K562 (cell line): ENCODE measurements around the gene FAM171A2. TPM values are rescaled to one million over a fixed set of nuclear protein-coding genes. Genes with fewer than 3 reads are reported as not detected.
A peak's percentile ranks its signal among the peaks of the same experiment; 100 is the strongest.

ENCODE experiments used
- ATAC-seq: fragments of 200-7000 bp; cut with Tn5 transposase; 3 replicates; pipeline ENCODE4 v1.9.1; 2020; ENCODE audit warnings: moderate library complexity
- Bru-seq: library from RNA; stranded (reverse); fragments of 400-500 nt; gene quantifications from one replicate; lab custom pipeline; 2021; lab: Mats Ljungman, UMichigan
- BruChase-seq, 2 experiments: library from RNA; stranded (reverse); fragments of 400-500 nt; gene quantifications; one replicate each; lab custom pipeline; 2021; lab: Mats Ljungman, UMichigan
- BruUV-seq: library from RNA; stranded (reverse); fragments of 400-500 nt; replicated peaks from 2 replicates; lab custom pipeline; 2021; lab: Mats Ljungman, UMichigan
- CTCF ChIA-PET: fragments of 300-600 bp; formaldehyde crosslinking; extraction: SDS; loops from one replicate; lab custom pipeline; 2021; ENCODE audit warnings: low intra/inter-chr PET ratio; lab: Yijun Ruan, JAX
- POLR2A ChIA-PET: fragments of 300-600, 350-650 bp; sonication (Branson Sonifier 250); formaldehyde crosslinking; extraction: SDS; loops from one replicate; lab custom pipeline; 2021; ENCODE audit warnings: antibody characterized with exemption, inconsistent platforms; lab: Yijun Ruan, JAX
- DNase-seq, 4 experiments: peaks; one replicate each; pipeline versions ENCODE4 v3.0.0 to v3.0.0-alpha.2; 2011 to 2018; ENCODE audit warnings: low spot score in 3 of 4, mixed read lengths in 3 of 4; ENCODE audit errors: extremely low read depth in 1 of 4
- FAIRE-seq: peaks from 2 replicates; lab custom pipeline; 2011; peaks lifted over from hg19 to GRCh38; lab: Jason Lieb, UNC
- H2AFZ ChIP-seq: 2 replicates; pipeline ENCODE4 v1.6.0; 2011; ENCODE audit warnings: low read depth, low read length, control low read depth, inconsistent platforms
- H3K27ac ChIP-seq: fragments of 200-600 bp; 3 replicates; pipeline ENCODE4 v1.8.0; 2011; ENCODE audit warnings: low read depth, mild to moderate bottlenecking, control low read depth, inconsistent platforms, low read length, moderate library complexity, mixed read lengths; ENCODE audit errors: extremely low read depth
- H3K27me3 ChIP-seq, 2 experiments: fragments of 300-600 bp in 1 of 2; 2 replicates in 1 of 2; 3 replicates in 1 of 2; pipeline versions ENCODE4 v1.6.0 to v1.8.0; 2011; ENCODE audit warnings: inconsistent platforms in 2 of 2, low read length in 2 of 2, mild to moderate bottlenecking in 1 of 2, mixed read lengths in 1 of 2, moderate library complexity in 1 of 2; ENCODE audit not compliant: control insufficient read depth in 2 of 2, insufficient read depth in 2 of 2
- H3K36me3 ChIP-seq: fragments of 300-600 bp; 3 replicates; pipeline ENCODE4 v1.8.0; 2011; ENCODE audit warnings: mild to moderate bottlenecking, low read length, inconsistent platforms; ENCODE audit not compliant: control insufficient read depth, insufficient read depth
- H3K4me1 ChIP-seq, 2 experiments: fragments of 200-600 bp in 1 of 2; replicated peaks in 1 of 2; 2 replicates in 1 of 2; 3 replicates in 1 of 2; pipeline versions ENCODE4 v1.5.1 to v1.8.0; 2011; ENCODE audit warnings: inconsistent platforms in 2 of 2, low read length in 2 of 2, mild to moderate bottlenecking in 1 of 2, mixed read lengths in 1 of 2, moderate library complexity in 1 of 2; ENCODE audit not compliant: control insufficient read depth in 2 of 2, insufficient read depth in 2 of 2
- H3K4me2 ChIP-seq: 2 replicates; pipeline ENCODE4 v1.6.1; 2011; ENCODE audit warnings: low read length, control low read depth, inconsistent platforms, mixed read lengths; ENCODE audit not compliant: insufficient read depth
- H3K4me3 ChIP-seq: fragments of 200-600 bp; sonication (generic), shearing (Covaris generic); 2 replicates; pipeline ENCODE4 v1.5.1; 2016; ENCODE audit warnings: control low read depth, inconsistent platforms
- H3K79me2 ChIP-seq: fragments of 200-600 bp; 3 replicates; pipeline ENCODE4 v1.8.0; 2011; ENCODE audit warnings: low read length, inconsistent platforms; ENCODE audit not compliant: control insufficient read depth, insufficient read depth
- H3K9ac ChIP-seq, 2 experiments: 2 replicates each; pipeline versions ENCODE4 v1.6.0 to v1.6.1; 2011; ENCODE audit warnings: low read depth in 2 of 2, low read length in 2 of 2, control low read depth in 1 of 2, inconsistent platforms in 1 of 2, mild to moderate bottlenecking in 1 of 2, mixed read lengths in 1 of 2; ENCODE audit not compliant: insufficient read depth in 1 of 2
- H3K9me1 ChIP-seq: one replicate; pipeline ENCODE4 v1.6.0; 2011; ENCODE audit warnings: inconsistent platforms, mild to moderate bottlenecking, low read length, moderate library complexity; ENCODE audit not compliant: control insufficient read depth, insufficient read depth
- H3K9me3 ChIP-seq: replicated peaks from 2 replicates; pipeline ENCODE4 v1.5.1; 2011; ENCODE audit warnings: low read depth, low read length, inconsistent platforms; ENCODE audit not compliant: control insufficient read depth, insufficient read depth
- H4K20me1 ChIP-seq: replicated peaks from 2 replicates; pipeline ENCODE4 v1.6.1; 2011; ENCODE audit warnings: low read length, inconsistent platforms, mixed read lengths; ENCODE audit not compliant: control insufficient read depth, insufficient read depth
- COPS2 ChIP-seq: fragments of 450-650 bp; conservative IDR thresholded peaks from 2 replicates; pipeline ENCODE4 v1.6.1; 2016; ENCODE audit warnings: mild to moderate bottlenecking, moderate library complexity
- EGR1 ChIP-seq: fragments of 450-650 bp; conservative IDR thresholded peaks from 2 replicates; pipeline ENCODE4 v1.6.1; 2017; ENCODE audit warnings: mild to moderate bottlenecking
- POLR2AphosphoS5 ChIP-seq: IDR thresholded peaks from 2 replicates; pipeline ENCODE4 v1.6.1; 2011; ENCODE audit warnings: mild to moderate bottlenecking, low read depth, low read length, moderate library complexity; ENCODE audit not compliant: control insufficient read depth, insufficient read depth
- SMC3 ChIP-seq: conservative IDR thresholded peaks from 2 replicates; pipeline ENCODE4 v1.6.1; 2011; ENCODE audit warnings: low read depth, low read length, improper control_type of control experiment; ENCODE audit not compliant: insufficient read depth
- YBX1 ChIP-seq: fragments of 450-650 bp; IDR thresholded peaks from 2 replicates; pipeline ENCODE4 v1.7.1; 2016; ENCODE audit warnings: mild to moderate bottlenecking
- ZNF23 ChIP-seq: fragments of 250-450 bp; sonication (Bioruptor Pico); IDR thresholded peaks from 2 replicates; pipeline ENCODE4 v1.4.0; 2020; ENCODE audit warnings: mild to moderate bottlenecking
- ZNF586 ChIP-seq: fragments of 450-650 bp; formaldehyde crosslinking; conservative IDR thresholded peaks from 2 replicates; pipeline ENCODE4 v1.4.0; 2020; ENCODE audit warnings: mild to moderate bottlenecking, moderate library complexity
- WGBS: fragments of 100-300 bp; shearing (Covaris generic); methylation state at CpG from one replicate; pipeline ENCODE4 v1.1.6; 2016; ENCODE audit warnings: low coverage, mixed read lengths; ENCODE audit not compliant: insufficient coverage; ENCODE audit errors: missing lambda C conversion rate; 5-methylcytosine and 5-hydroxymethylcytosine counted together
- in situ Hi-C: fragments of 300-500 bp; cut with MboI; formaldehyde crosslinking; loops from 4 replicates; pipeline ENCODE4 v1.15.0; 2018; ENCODE audit warnings: inconsistent platforms, mixed read lengths
- intact Hi-C: fragments of 100-400 bp; cut with micrococcal nuclease; formaldehyde crosslinking; loops from 2 replicates; pipeline ENCODE4 v1.14.2; 2022
- long read RNA-seq, 3 experiments: library from polyadenylated mRNA in 2 of 3; library from RNA in 1 of 3; unstranded in 2 of 3; stranded (forward) in 1 of 3; transcript quantifications; one replicate each; pipeline ENCODE4 v2.0.0, GENCODE V29; 2019 to 2022
- polyA minus RNA-seq, 3 experiments: library from RNA; depleted of rRNA, polyadenylated mRNA; stranded (reverse); fragments of >200 nt; gene quantifications; 2 replicates each; pipeline ENCODE4 v1.2.3, GENCODE V29; 2011
- polyA plus RNA-seq, 8 experiments: library from polyadenylated mRNA; depleted of rRNA in 4 of 8; stranded (reverse) in 5 of 8; unstranded in 3 of 8; fragments of >200 nt; fragmentation: Nextera tagmentation in 2 of 8; fragmentation: Illumina TruSeq in 1 of 8; extraction: Ambion mirVana in 2 of 8; extraction: Trizol in 1 of 8; gene quantifications; 2 replicates each; pipeline versions ENCODE4 v1.2.1 to v1.2.3, GENCODE V29; 2011 to 2014; ENCODE audit warnings: inconsistent platforms in 1 of 8, missing spikeins in 1 of 8
- total RNA-seq, 7 experiments: library from RNA; depleted of rRNA in 6 of 7; stranded (reverse); fragments of >200 nt in 6 of 7; fragmentation: Illumina TruSeq in 2 of 7; extraction: Trizol in 2 of 7; gene quantifications; 2 replicates each; pipeline versions ENCODE4 v1.2.1 to v1.2.3, GENCODE V29; 2011 to 2021; ENCODE audit warnings: low replicate concordance in 1 of 7
- TF ChIP-seq, protein P1 (sequence below), 2 experiments: fragments of 450-650 bp; IDR thresholded peaks; 2 replicates each; pipeline ENCODE4 v1.6.1; 2016; ENCODE audit warnings: mild to moderate bottlenecking in 2 of 2, borderline replicate concordance in 1 of 2, low read depth in 1 of 2, moderate library complexity in 1 of 2

FAM171A2 gene
- 2.2 and 9.3 TPM in 2 replicates for total RNA-seq (2011; cell fraction: chromatin; rRNA removed; ENCODE audit: low replicate concordance)
- total RNA-seq (2011; cell fraction: nucleolus; rRNA removed) = 10.4 and 11.3 TPM in 2 replicates
- 6.5 and 7.2 TPM in 2 replicates for total RNA-seq (2011; cell fraction: nucleoplasm; rRNA removed)
- total RNA-seq (2014; rRNA removed) (7.3 and 10.2 TPM in 2 replicates), total RNA-seq (2014; rRNA removed; fragmentation: Illumina TruSeq; extraction: Trizol) (0.44 and 0.54 TPM in 2 replicates), total RNA-seq (2015; rRNA removed; fragmentation: Illumina TruSeq; extraction: Trizol) (1.2 and 1.4 TPM in 2 replicates), total RNA-seq (2021) (7.0 and 8.6 TPM in 2 replicates), polyA plus RNA-seq (2011; rRNA removed) (2.5 and 5.2 TPM in 2 replicates), polyA plus RNA-seq (2014; fragmentation: Illumina TruSeq; extraction: Trizol) (1.2 and 2.4 TPM in 2 replicates), polyA plus RNA-seq (2014; fragmentation: Nextera tagmentation; extraction: Ambion mirVana) (under 1 TPM in 1 of 2 experiments, not detected in 1; 0.10 TPM), polyA plus RNA-seq (2014; rRNA removed) (4.5 and 5.7 TPM in 2 replicates), polyA minus RNA-seq (2011; rRNA and poly(A)+ RNA removed) (1.6 and 2.1 TPM in 2 replicates), Bru-seq, nascent RNA (percentile 54 among the genes with signal in this experiment), BruChase-seq, experiment 1, labeled RNA remaining after a 2-hour chase (percentile 49 among the genes with signal in this experiment), BruChase-seq, experiment 2, labeled RNA remaining after a 6-hour chase (percentile 47 among the genes with signal in this experiment)
- polyA plus RNA-seq (2011; cell fraction: cytosol; rRNA removed) = 5.0 and 11.3 TPM in 2 replicates
- polyA plus RNA-seq (2011; cell fraction: nucleus; rRNA removed) = 7.6 and 9.3 TPM in 2 replicates
- polyA plus RNA-seq (2012) = 3.1 and 8.9 TPM in 2 replicates
- 2.9 and 4.5 TPM in 2 replicates for polyA minus RNA-seq (2011; cell fraction: cytosol; rRNA and poly(A)+ RNA removed)
- 1.6 and 3.9 TPM in 2 replicates for polyA minus RNA-seq (2011; cell fraction: nucleus; rRNA and poly(A)+ RNA removed)
- long read RNA-seq, experiment 1, partial matches to known transcripts = 27 of 27 reads
- long read RNA-seq, experiment 1, other reads (novel, unspliced or antisense) = 0 of 27 reads
- long read RNA-seq, experiment 2, transcript FAM171A2-201 (8 exons, 3,160 nt) = major isoform, 6 of 20 reads
- long read RNA-seq, experiment 2, partial matches to known transcripts = 4 of 20 reads
- long read RNA-seq, experiment 2, other reads (novel, unspliced or antisense) = 10 of 20 reads
- long read RNA-seq, experiment 3 = 0 reads

DNA sequence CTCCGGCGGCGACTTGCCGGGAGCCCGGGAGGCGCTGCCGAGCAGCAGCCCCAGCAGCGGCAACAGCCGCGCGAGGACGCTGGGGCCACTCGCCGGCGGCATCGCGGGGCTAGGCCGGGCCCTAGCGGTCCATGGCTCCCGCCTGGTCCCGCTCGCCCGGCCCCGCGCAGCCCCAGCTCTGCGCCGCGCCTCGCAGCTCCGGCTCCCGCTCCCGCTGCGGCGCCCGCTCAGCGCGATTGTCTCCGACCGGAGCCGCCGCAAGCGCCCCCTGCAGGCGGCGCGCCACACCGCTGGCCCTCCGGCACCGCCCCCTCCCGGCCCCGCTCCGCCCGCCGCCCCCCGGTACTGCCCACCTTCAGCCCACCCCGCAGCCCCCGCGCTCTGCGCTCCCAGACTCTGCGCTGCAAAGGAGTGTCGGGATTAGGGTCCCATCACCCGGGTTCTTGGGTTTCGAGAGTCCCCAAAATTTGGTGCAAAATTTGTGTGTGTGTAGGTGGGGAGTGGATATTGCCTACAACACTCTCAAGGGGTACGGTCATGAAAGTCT lies at the start of gene FAM171A2:
Gene FAM171A2 (minus strand): TSS at position 241 of the 547 bp plus-strand sequence. CDS start 139 bp downstream, at position 102.
- in situ Hi-C loops = no loop called here
- TF ChIP-seq ZNF586 (no peak), ZNF23 (CRISPR knock-in tag) (no peak), YBX1 (no peak), POLR2AphosphoS5 (peak; percentile 34; the same call in 1 of the 2 replicates), SMC3 (0 out of 2 replicates have a peak, but pooled peaks have one; percentile 13), COPS2 (no peak), EGR1 (peak; percentile 45)
- TF ChIP-seq, protein P1, sequence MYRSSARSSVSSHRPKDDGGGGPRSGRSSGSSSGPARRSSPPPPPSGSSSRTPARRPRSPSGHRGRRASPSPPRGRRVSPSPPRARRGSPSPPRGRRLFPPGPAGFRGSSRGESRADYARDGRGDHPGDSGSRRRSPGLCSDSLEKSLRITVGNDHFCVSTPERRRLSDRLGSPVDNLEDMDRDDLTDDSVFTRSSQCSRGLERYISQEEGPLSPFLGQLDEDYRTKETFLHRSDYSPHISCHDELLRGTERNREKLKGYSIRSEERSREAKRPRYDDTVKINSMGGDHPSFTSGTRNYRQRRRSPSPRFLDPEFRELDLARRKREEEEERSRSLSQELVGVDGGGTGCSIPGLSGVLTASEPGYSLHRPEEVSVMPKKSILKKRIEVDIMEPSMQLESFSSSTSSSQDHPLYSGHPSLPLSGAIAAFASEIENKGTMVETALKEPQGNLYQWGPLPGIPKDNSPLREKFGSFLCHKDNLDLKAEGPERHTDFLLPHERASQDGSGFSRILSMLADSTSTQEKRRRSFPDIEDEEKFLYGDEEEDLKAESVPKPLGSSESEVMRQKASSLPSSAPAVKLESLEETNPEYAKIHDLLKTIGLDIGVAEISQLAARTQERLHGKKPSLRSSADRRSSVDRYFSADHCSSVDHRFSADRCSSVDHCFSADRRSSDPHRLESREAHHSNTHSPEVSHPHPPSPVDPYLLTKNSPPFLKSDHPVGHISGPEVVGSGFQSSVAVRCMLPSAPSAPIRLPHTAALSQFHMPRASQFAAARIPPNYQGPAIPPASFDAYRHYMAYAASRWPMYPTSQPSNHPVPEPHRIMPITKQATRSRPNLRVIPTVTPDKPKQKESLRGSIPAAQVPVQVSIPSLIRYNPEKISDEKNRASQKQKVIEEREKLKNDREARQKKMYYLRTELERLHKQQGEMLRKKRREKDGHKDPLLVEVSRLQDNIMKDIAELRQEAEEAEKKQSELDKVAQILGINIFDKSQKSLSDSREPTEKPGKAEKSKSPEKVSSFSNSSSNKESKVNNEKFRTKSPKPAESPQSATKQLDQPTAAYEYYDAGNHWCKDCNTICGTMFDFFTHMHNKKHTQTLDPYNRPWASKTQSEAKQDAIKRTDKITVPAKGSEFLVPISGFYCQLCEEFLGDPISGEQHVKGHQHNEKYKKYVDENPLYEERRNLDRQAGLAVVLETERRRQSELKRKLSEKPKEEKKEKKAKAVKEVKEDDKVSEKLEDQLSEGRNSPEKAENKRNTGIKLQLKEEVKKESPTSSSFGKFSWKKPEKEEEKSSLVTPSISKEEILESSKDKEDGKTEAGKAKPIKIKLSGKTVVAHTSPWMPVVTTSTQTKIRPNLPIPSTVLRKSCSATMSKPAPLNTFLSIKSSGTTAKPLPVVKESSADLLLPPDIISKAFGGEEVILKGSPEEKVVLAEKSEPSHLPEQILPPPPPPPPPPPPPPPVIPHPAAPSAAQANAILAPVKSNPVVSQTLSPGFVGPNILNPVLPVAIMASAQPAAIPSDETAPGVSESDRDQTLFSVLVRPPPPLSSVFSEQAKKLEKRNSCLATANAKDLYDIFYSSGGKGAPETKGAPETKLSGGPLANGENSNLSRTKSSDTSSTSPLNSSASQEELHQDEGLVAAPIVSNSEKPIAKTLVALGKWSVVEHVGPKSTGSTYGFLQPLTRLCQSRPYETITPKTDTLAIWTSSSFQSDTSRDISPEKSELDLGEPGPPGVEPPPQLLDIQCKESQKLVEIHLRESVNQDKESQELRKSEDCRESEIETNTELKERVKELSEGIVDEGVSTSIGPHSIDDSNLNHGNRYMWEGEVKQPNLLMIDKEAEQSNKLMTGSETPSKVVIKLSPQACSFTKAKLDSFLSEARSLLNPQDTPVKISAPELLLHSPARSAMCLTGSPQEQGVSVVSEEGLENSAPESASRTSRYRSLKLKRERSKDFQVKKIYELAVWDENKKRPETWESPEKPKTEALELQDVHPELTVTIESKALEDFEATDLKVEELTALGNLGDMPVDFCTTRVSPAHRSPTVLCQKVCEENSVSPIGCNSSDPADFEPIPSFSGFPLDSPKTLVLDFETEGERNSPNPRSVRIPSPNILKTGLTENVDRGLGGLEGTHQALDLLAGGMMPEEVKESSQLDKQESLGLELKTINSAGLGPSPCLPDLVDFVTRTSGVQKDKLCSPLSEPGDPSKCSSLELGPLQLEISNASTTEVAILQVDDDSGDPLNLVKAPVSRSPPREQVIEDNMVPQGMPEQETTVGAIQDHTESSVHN (IDR thresholded peaks at IDR 0.05; ENCODE audit: borderline replicate concordance in 1 of 2, low read depth in 1 of 2) = no peak

More for the DNA sequence above, at the start of gene FAM171A2:
- Histone ChIP-seq H3K9me1 (no peaks in the 10 kb centered on the region), H3K79me2 (no peaks in the 10 kb centered on the region), H2AFZ (peak within 1 kb of the TSS; percentile 91), H3K9ac (peak within 1 kb of the TSS; percentile 70 to 96; a peak in 3 of 4 replicates), H4K20me1 (peaks cover 9% of the 10 kb centered on the region), H3K36me3 (no peaks in the 10 kb centered on the region), H3K27me3 (no peaks in the 10 kb centered on the region; a peak in 1 of 5 replicates), H3K4me1 (peaks cover 5 to 31% of the 10 kb centered on the region in 2 experiments; a peak in 4 of 5 replicates), H3K4me3 (peak within 1 kb of the TSS; percentile 81), H3K9me3 (no peaks in the 10 kb centered on the region), H3K4me2 (peak within 1 kb of the TSS; percentile 70), H3K27ac (peak within 1 kb of the TSS; percentile 60; the same call in 1 of the 3 replicates)
- no TSS peak for BruUV-seq
- WGBS = 2% methylated on average over 17 of the region's 63 CpGs
- CTCF ChIA-PET = interaction anchor here (0.9 kb wide), 1 partner anchor 454 kb away, joined by 6 read pairs; no protein-coding TSS in a partner anchor
- POLR2A ChIA-PET = interaction anchor here (1.1 to 1.4 kb wide), 2 partner anchors 26 to 38 kb away, joined by 3 read pairs; partner anchors contain the start of gene ITGA2B
- FAIRE-seq (no peak), DNase-seq (peak; percentile 78 to 89 (median 88)), ATAC-seq (peak; percentile 93)
- intact Hi-C loops = no loop called here
